COLO829 (cell line): Measurements from ENCODE around the gene DNASE1.

Experiments used
- DNase-seq: peaks from one replicate; pipeline ENCODE4 v3.0.0; 2012; ENCODE audit warnings: low spot score

DNASE1 gene

DNA sequence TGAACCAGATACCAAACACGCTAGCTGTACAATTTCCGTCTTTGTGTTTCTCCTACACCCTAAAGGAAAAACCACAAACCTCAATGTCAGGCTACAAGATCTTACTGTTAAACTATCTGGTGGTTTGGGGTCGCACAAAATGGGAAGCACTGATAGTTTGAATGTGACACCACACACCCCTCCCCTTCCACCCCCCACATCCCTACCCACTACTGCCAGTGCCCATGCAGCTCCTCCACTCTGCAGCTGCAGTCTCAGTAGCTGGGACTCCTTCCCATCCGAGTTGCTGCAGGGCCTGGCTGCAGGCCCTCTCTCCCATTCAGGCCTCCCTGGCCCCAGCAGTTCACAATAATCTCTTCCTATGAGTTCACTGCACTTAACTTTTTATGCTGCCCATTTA lies 44.5 kb downstream of the DNASE1 start:
- no peak for DNase-seq

DNA sequence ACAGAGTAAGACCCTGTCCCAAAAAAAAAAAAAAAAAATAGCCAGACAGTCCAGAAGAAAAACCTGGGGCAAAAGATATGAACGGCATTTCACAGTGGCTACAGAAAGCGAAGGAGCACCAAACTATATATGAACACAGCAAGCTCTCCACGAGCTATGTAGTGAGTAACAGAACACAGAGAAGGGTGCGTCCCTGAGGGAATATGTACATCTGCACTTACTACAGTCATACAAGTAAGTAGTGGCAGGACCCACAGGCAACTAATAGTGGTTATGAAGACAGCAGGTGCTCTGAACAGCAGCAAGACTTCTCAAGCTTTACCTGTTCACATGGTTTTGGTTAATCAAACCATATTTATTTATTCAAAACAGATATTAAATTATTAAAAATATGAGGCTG lies 47.0 kb downstream of the DNASE1 start:
- DNase-seq, result no peak

DNA sequence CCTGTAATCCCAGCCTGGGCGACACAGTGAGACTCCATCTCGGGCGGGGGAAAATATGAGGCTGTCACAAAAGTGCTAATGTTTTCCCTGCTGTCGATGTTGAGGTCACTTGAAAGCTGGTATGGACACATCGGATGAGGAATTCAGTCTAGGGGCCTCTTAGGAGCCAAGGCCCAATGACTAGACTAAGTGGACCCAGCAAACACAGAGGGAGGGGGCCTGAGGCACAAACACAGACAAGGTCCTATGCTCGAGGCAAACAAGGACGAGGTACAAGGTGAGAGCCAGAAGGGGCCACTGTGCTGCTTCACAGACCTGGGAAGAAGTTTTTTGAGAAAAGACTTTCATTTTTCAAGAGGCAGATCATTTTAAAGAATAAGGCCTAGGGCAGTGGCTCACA lies 47.6 kb downstream of the DNASE1 start:
- no peak for DNase-seq

DNA sequence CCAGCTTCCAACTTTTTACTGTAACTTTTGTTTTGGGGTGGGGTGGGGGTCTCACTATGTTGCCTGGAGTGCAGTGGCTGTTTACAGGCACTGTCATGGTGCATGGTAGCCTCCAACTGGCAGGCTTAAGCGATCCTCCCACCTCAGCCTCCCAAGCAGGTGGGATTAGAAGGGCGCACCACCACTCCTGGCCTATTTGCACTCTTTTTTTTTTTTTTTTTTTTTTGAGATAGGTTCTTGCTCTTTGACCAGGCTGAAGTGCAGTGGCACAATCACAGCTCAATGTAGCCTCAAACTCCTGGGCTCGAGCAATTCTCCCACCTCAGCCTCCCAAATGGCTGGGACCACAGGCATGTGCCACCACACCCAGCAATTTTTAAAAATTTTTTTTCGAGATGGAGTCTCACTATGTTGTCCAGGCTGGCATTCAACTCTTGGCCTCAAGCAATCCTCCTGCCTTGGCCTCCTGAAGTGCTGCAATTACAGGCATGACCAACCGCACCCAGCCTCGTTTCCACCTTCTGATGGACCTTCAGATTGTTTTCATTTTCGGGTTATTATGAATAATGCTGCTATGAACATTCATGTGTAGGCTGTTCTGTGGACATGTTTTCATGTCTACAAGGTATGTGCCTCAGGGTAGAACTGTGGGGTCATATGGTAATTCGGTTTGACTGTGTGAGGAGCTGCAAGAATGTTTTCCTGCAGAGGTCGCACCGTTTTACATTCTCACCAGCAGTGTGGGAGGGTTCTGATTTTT lies 51.9 kb downstream of the DNASE1 start:
- DNase-seq, result no peak
